Endothelial cell of umbilical vein (primary cell): Measurements from ENCODE around the gene ABLIM1. TPM values are rescaled to one million over a fixed set of nuclear protein-coding genes. Genes with fewer than 3 reads are reported as not detected.

ENCODE experiments used
- BruUV-seq: library from RNA; stranded (reverse); fragments of 400-500 nt; replicated peaks from 2 replicates; lab custom pipeline; 2021; lab: Mats Ljungman, UMichigan
- CTCF ChIA-PET: fragments of 300-600, 350-600 bp; sonication (Branson Sonifier 250); formaldehyde crosslinking; loops from one replicate; lab custom pipeline; 2021; ENCODE audit warnings: antibody characterized with exemption, inconsistent platforms; lab: Charles Lee
- POLR2A ChIA-PET: fragments of 300-600, 350-600 bp; sonication (Branson Sonifier 250); formaldehyde crosslinking; loops from one replicate; lab custom pipeline; 2021; ENCODE audit warnings: antibody characterized with exemption, inconsistent platforms; lab: Charles Lee
- DNase-seq: peaks from one replicate; pipeline ENCODE4 v3.0.0-alpha.2; 2011; ENCODE audit warnings: low read depth, low spot score
- FAIRE-seq: peaks from 2 replicates; lab custom pipeline; 2011; peaks lifted over from hg19 to GRCh38; lab: Jason Lieb, UNC
- H2AFZ ChIP-seq: 2 replicates; pipeline ENCODE4 v1.6.0; 2012; ENCODE audit warnings: low read depth, low read length, control low read depth, inconsistent platforms
- H3K27ac ChIP-seq: 2 replicates; pipeline ENCODE4 v1.5.1; 2011; ENCODE audit warnings: low read depth, mild to moderate bottlenecking, control low read depth, low read length, moderate library complexity; ENCODE audit not compliant: insufficient read depth
- H3K27me3 ChIP-seq, 2 experiments: 2 replicates each; pipeline versions ENCODE4 v1.6.0 to v1.6.1; 2011; ENCODE audit warnings: low read length in 2 of 2, mixed read lengths in 1 of 2; ENCODE audit not compliant: control insufficient read depth in 2 of 2, insufficient read depth in 2 of 2
- H3K36me3 ChIP-seq, 2 experiments: 2 replicates in 1 of 2; 3 replicates in 1 of 2; pipeline ENCODE4 v1.5.1; 2011; ENCODE audit warnings: low read length in 2 of 2, mild to moderate bottlenecking in 1 of 2, moderate library complexity in 1 of 2; ENCODE audit not compliant: control insufficient read depth in 2 of 2, insufficient read depth in 2 of 2; ENCODE audit errors: extremely low read depth in 1 of 2
- H3K4me1 ChIP-seq: 3 replicates; pipeline ENCODE4 v1.5.1; 2011; ENCODE audit warnings: mild to moderate bottlenecking, low read length; ENCODE audit not compliant: control insufficient read depth, insufficient read depth; ENCODE audit errors: extremely low read depth
- H3K4me2 ChIP-seq: 2 replicates; pipeline ENCODE4 v1.6.1; 2011; ENCODE audit warnings: low read length, control low read depth, mixed read lengths; ENCODE audit not compliant: insufficient read depth
- H3K4me3 ChIP-seq, 3 experiments: fragments of 200-600 bp in 1 of 3; sonication (generic), shearing (Covaris generic) in 1 of 3; replicated peaks in 1 of 3; 2 replicates each; pipeline ENCODE4 v1.5.1; 2011 to 2016; ENCODE audit warnings: control low read depth in 3 of 3, low read length in 3 of 3, mild to moderate bottlenecking in 2 of 3, inconsistent platforms in 1 of 3, low read depth in 1 of 3, moderate library complexity in 1 of 3; ENCODE audit not compliant: insufficient read depth in 1 of 3
- H3K79me2 ChIP-seq: 2 replicates; pipeline ENCODE4 v1.6.0; 2012; ENCODE audit warnings: low read length, inconsistent platforms; ENCODE audit not compliant: control insufficient read depth, insufficient read depth
- H3K9ac ChIP-seq: replicated peaks from 2 replicates; pipeline ENCODE3; 2011; ENCODE audit warnings: low read length, control low read depth; ENCODE audit not compliant: insufficient read depth; ENCODE audit errors: extremely low read depth
- H3K9me1 ChIP-seq: replicated peaks from 3 replicates; pipeline ENCODE4 v1.6.0; 2011; ENCODE audit warnings: mild to moderate bottlenecking, low read length; ENCODE audit not compliant: control insufficient read depth, insufficient read depth; ENCODE audit errors: extremely low read depth
- H3K9me3 ChIP-seq: replicated peaks from 2 replicates; pipeline ENCODE4 v1.5.1; 2012; ENCODE audit warnings: low read length, inconsistent platforms; ENCODE audit not compliant: control insufficient read depth, insufficient read depth
- H4K20me1 ChIP-seq: replicated peaks from 2 replicates; pipeline ENCODE3; 2011; ENCODE audit warnings: mild to moderate bottlenecking, low read length; ENCODE audit not compliant: control insufficient read depth, insufficient read depth; ENCODE audit errors: extremely low read depth
- EZH2 ChIP-seq: IDR thresholded peaks from 2 replicates; pipeline ENCODE4 v1.6.1; 2012; ENCODE audit warnings: borderline replicate concordance, low read depth, mild to moderate bottlenecking, moderate library complexity, low read length, inconsistent platforms; ENCODE audit not compliant: severe bottlenecking
- FOS ChIP-seq: IDR thresholded peaks from 2 replicates; pipeline ENCODE4 v1.6.1; 2011; ENCODE audit warnings: mild to moderate bottlenecking, low read length, moderate library complexity, borderline replicate concordance; ENCODE audit not compliant: insufficient read depth
- GATA2 ChIP-seq: IDR thresholded peaks from 2 replicates; pipeline ENCODE4 v1.7.0; 2011; ENCODE audit warnings: low read depth, mild to moderate bottlenecking, moderate library complexity, mixed read lengths, low read length; ENCODE audit not compliant: insufficient read length, insufficient read depth
- JUN ChIP-seq: IDR thresholded peaks from 2 replicates; pipeline ENCODE4 v1.6.1; 2011; ENCODE audit warnings: borderline replicate concordance, low read depth; ENCODE audit not compliant: insufficient read length, insufficient read depth
- MYC ChIP-seq: IDR thresholded peaks from one replicate; pipeline ENCODE4 v1.6.1; 2011; ENCODE audit warnings: mild to moderate bottlenecking, low read depth, low read length
- POLR2A ChIP-seq: IDR thresholded peaks from 2 replicates; pipeline ENCODE4 v1.6.1; 2012; ENCODE audit warnings: low read depth, mild to moderate bottlenecking, control low read depth, low read length
- POLR2AphosphoS5 ChIP-seq: IDR thresholded peaks from 2 replicates; pipeline ENCODE4 v1.6.1; 2012; ENCODE audit warnings: low read depth, mild to moderate bottlenecking, control low read depth, low read length, moderate library complexity; ENCODE audit not compliant: insufficient read depth
- dilution Hi-C: fragments of 300-500 bp; cut with MboI; formaldehyde crosslinking; loops from one replicate; pipeline ENCODE4 v1.15.0; 2019; ENCODE audit warnings: low sequenced_read_pairs; ENCODE audit not compliant: extremely low pct_ligation_motif_present
- intact Hi-C: fragments of 100-400 bp; cut with micrococcal nuclease; formaldehyde crosslinking; loops from one replicate; pipeline ENCODE4 v1.10.0; 2022
- polyA plus RNA-seq, 4 experiments: library from polyadenylated mRNA; depleted of rRNA in 3 of 4; stranded (reverse) in 3 of 4; unstranded in 1 of 4; fragments of >200 nt; gene quantifications; 2 replicates each; pipeline versions ENCODE4 v1.2.1 to v1.2.3, GENCODE V29; 2011 to 2012; ENCODE audit warnings: missing spikeins in 1 of 4
- total RNA-seq: library from RNA; stranded (reverse); gene quantifications from 2 replicates; pipeline ENCODE4 v1.2.3, GENCODE V29; 2021
- TF ChIP-seq, protein P1 (sequence below): IDR thresholded peaks from 2 replicates; pipeline ENCODE4 v1.6.1; 2011; ENCODE audit not compliant: insufficient read depth, insufficient read length
- TF ChIP-seq, protein P2 (sequence below), 2 donors: IDR thresholded peaks; 1 replicate in 1 of 2; 2 replicates in 1 of 2; pipeline ENCODE4 v1.5.1; 2011; ENCODE audit warnings: low read length in 2 of 2, mild to moderate bottlenecking in 2 of 2, moderate library complexity in 2 of 2, control low read depth in 1 of 2, inconsistent platforms in 1 of 2, low read depth in 1 of 2; ENCODE audit not compliant: insufficient read depth in 1 of 2; ENCODE audit errors: extremely low read depth in 1 of 2

ABLIM1 gene
- total and polyA plus RNA-seq, 2 donors (not counting 3 experiments of a cell fraction or from before 2014, with no cell fraction given) = 128 to 235 TPM

DNA sequence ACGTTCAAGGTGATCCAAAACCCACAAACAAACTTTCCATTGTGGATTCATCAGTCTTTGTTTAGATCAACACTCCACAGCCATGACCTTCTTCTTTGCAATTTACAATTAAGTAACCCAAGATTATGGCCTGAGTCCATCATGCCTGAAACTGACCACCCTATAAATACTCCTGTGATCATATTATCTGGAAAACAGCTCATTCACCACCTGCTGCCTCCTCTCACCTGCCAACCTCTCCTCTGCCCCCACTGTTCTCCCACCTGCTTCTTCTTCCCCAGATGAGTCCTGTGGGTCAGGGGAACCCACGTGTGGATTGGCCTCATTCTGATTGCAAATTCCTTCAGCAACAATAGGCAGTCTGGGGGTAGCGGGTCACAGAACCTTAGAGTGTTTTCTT lies 81.4 kb downstream of the ABLIM1 start:
- no TSS peak for BruUV-seq

More for the DNA sequence above, 81.4 kb downstream of the ABLIM1 start:
- H3K4me2 ChIP-seq = no peak overlapping the region
- H3K27ac ChIP-seq = no peak overlapping the region
- dilution Hi-C loops = no loop called here
- DNase-seq (no peak), FAIRE-seq (no peak)
- POLR2A ChIA-PET = no interaction called here
- no peaks in the 10 kb centered on the region for H4K20me1 ChIP-seq
- no peaks in the 10 kb centered on the region for H3K9me1 ChIP-seq
- H3K36me3 ChIP-seq = peaks cover 0 to 2% of the 10 kb centered on the region in 2 experiments
- no peak overlapping the region for H3K9ac ChIP-seq
- H2AFZ ChIP-seq = no peak overlapping the region
- no peaks in the 10 kb centered on the region for H3K79me2 ChIP-seq
- H3K4me3 ChIP-seq = no peak overlapping the region
- no peak for TF ChIP-seq JUN
- no peak for TF ChIP-seq POLR2AphosphoS5
- TF ChIP-seq FOS = no peak
- no peak for TF ChIP-seq EZH2
- TF ChIP-seq GATA2 = no peak
- TF ChIP-seq, protein P1, sequence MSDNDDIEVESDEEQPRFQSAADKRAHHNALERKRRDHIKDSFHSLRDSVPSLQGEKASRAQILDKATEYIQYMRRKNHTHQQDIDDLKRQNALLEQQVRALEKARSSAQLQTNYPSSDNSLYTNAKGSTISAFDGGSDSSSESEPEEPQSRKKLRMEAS = no peak
- TF ChIP-seq, protein P2, sequence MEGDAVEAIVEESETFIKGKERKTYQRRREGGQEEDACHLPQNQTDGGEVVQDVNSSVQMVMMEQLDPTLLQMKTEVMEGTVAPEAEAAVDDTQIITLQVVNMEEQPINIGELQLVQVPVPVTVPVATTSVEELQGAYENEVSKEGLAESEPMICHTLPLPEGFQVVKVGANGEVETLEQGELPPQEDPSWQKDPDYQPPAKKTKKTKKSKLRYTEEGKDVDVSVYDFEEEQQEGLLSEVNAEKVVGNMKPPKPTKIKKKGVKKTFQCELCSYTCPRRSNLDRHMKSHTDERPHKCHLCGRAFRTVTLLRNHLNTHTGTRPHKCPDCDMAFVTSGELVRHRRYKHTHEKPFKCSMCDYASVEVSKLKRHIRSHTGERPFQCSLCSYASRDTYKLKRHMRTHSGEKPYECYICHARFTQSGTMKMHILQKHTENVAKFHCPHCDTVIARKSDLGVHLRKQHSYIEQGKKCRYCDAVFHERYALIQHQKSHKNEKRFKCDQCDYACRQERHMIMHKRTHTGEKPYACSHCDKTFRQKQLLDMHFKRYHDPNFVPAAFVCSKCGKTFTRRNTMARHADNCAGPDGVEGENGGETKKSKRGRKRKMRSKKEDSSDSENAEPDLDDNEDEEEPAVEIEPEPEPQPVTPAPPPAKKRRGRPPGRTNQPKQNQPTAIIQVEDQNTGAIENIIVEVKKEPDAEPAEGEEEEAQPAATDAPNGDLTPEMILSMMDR (IDR thresholded peaks at IDR 0.05; ENCODE audit: extremely low read depth in 1 of 2, insufficient read depth in 1 of 2, low read depth in 1 of 2, low read length in 2 of 2) = no peak
- TF ChIP-seq MYC = no peak
- no peak for TF ChIP-seq POLR2A
- peaks cover 10% of the 10 kb centered on the region for H3K4me1 ChIP-seq
- H3K9me3 ChIP-seq = no peaks in the 10 kb centered on the region
- CTCF ChIA-PET = interaction anchor here (1.5 to 2.3 kb wide), 3 partner anchors 11 to 118 kb away, joined by 4 to 6 read pairs (median 5); no protein-coding TSS in a partner anchor
- intact Hi-C loops = no loop called here
- no peaks in the 10 kb centered on the region for H3K27me3 ChIP-seq
